Adrenal gland (tissue), 5 donors: ENCODE data around the gene WNT5A.

Experiments
- POLR2A ChIP-seq, 2 donors: fragments of 450-650 bp; IDR thresholded peaks; one replicate each; pipeline ENCODE4 v1.6.1; 2017; ENCODE audit warnings: antibody characterized with exemption in 2 of 2, mild to moderate bottlenecking in 2 of 2, moderate library complexity in 1 of 2
- TF ChIP-seq, protein P1 (sequence below), 6 experiments: fragments of 450-650 bp in 4 of 6; fragments of 200-600 bp in 2 of 6; sonication (generic) in 1 of 6; IDR thresholded peaks; 1 replicate in 5 of 6; 2 replicates in 1 of 6; pipeline versions ENCODE4 v1.5.1 to v1.8.0; 2016 to 2021; ENCODE audit warnings: antibody characterized with exemption in 6 of 6, mild to moderate bottlenecking in 2 of 6, moderate library complexity in 1 of 6
- donor health status: DM: no; HTN: no; CAD: no.

GRCh38 chr3:55524565-55525244, 37.6 kb upstream of the WNT5A start:
- TF ChIP-seq, protein P1, sequence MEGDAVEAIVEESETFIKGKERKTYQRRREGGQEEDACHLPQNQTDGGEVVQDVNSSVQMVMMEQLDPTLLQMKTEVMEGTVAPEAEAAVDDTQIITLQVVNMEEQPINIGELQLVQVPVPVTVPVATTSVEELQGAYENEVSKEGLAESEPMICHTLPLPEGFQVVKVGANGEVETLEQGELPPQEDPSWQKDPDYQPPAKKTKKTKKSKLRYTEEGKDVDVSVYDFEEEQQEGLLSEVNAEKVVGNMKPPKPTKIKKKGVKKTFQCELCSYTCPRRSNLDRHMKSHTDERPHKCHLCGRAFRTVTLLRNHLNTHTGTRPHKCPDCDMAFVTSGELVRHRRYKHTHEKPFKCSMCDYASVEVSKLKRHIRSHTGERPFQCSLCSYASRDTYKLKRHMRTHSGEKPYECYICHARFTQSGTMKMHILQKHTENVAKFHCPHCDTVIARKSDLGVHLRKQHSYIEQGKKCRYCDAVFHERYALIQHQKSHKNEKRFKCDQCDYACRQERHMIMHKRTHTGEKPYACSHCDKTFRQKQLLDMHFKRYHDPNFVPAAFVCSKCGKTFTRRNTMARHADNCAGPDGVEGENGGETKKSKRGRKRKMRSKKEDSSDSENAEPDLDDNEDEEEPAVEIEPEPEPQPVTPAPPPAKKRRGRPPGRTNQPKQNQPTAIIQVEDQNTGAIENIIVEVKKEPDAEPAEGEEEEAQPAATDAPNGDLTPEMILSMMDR (IDR thresholded peaks at IDR 0.05), result no peak
- TF ChIP-seq POLR2A (IDR thresholded peaks at IDR 0.05), result no peak
